ENCODE data around the gene GSAP. TPM values are rescaled to one million over a fixed set of nuclear protein-coding genes. Genes with fewer than 3 reads are reported as not detected.

Gene GSAP
- total and polyA plus RNA-seq, 2 donors (not counting 3 experiments of a cell fraction or from before 2014, with no cell fraction given): 2.3 to 5.8 TPM

- H3K36me3 ChIP-seq (ENCODE audit: control insufficient read depth in 2 of 2, extremely low read depth in 1 of 2, insufficient read depth in 2 of 2, low read length in 2 of 2): no peaks in the 10 kb centered on the region
- H4K20me1 ChIP-seq (replicated peaks; ENCODE audit: control insufficient read depth, extremely low read depth, insufficient read depth, low read length): no peaks in the 10 kb centered on the region
- dilution Hi-C loops (cut with MboI; ENCODE audit: extremely low pct_ligation_motif_present, low sequenced_read_pairs): no loop called here
- no peaks in the 10 kb centered on the region for H3K9me3 ChIP-seq (replicated peaks; ENCODE audit: control insufficient read depth, insufficient read depth, low read length)
- no peaks in the 10 kb centered on the region for H3K79me2 ChIP-seq (ENCODE audit: control insufficient read depth, insufficient read depth, low read length)
- POLR2A ChIA-PET: no interaction called here
- no peak overlapping the region for H3K4me2 ChIP-seq (ENCODE audit: insufficient read depth, low read length)
- H3K27me3 ChIP-seq (ENCODE audit: control insufficient read depth in 2 of 2, insufficient read depth in 2 of 2, low read length in 2 of 2): no peaks in the 10 kb centered on the region
- DNase-seq (ENCODE audit: low read depth, low spot score) (no peak), FAIRE-seq (no peak)
- BruUV-seq (replicated peaks): no TSS peak
- no peak overlapping the region for H3K9ac ChIP-seq (replicated peaks; ENCODE audit: extremely low read depth, insufficient read depth, low read length)
- CTCF ChIA-PET: interaction anchor here (1.2 to 1.3 kb wide), 2 partner anchors 9 to 16 kb away, joined by 3 to 4 read pairs; no protein-coding TSS in a partner anchor
- intact Hi-C loops (cut with micrococcal nuclease): no loop called here
- H3K4me3 ChIP-seq (replicated peaks in 1 of 3; ENCODE audit: insufficient read depth in 1 of 3, low read depth in 1 of 3, low read length in 3 of 3): no peak overlapping the region
- H3K9me1 ChIP-seq (replicated peaks; ENCODE audit: control insufficient read depth, extremely low read depth, insufficient read depth, low read length): no peaks in the 10 kb centered on the region
- no peaks in the 10 kb centered on the region for H3K4me1 ChIP-seq (ENCODE audit: control insufficient read depth, extremely low read depth, insufficient read depth, low read length)
- no peak for TF ChIP-seq EZH2 (IDR thresholded peaks at IDR 0.05; ENCODE audit: borderline replicate concordance, low read depth, low read length, severe bottlenecking)
- TF ChIP-seq, protein P1, sequence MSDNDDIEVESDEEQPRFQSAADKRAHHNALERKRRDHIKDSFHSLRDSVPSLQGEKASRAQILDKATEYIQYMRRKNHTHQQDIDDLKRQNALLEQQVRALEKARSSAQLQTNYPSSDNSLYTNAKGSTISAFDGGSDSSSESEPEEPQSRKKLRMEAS (IDR thresholded peaks at IDR 0.05; ENCODE audit: insufficient read depth, insufficient read length): no peak
- no peak for TF ChIP-seq GATA2 (IDR thresholded peaks at IDR 0.05; ENCODE audit: insufficient read depth, insufficient read length, low read depth, low read length)
- no peak for TF ChIP-seq MYC (IDR thresholded peaks at IDR 0.05; ENCODE audit: low read depth, low read length)
- TF ChIP-seq, protein P2, sequence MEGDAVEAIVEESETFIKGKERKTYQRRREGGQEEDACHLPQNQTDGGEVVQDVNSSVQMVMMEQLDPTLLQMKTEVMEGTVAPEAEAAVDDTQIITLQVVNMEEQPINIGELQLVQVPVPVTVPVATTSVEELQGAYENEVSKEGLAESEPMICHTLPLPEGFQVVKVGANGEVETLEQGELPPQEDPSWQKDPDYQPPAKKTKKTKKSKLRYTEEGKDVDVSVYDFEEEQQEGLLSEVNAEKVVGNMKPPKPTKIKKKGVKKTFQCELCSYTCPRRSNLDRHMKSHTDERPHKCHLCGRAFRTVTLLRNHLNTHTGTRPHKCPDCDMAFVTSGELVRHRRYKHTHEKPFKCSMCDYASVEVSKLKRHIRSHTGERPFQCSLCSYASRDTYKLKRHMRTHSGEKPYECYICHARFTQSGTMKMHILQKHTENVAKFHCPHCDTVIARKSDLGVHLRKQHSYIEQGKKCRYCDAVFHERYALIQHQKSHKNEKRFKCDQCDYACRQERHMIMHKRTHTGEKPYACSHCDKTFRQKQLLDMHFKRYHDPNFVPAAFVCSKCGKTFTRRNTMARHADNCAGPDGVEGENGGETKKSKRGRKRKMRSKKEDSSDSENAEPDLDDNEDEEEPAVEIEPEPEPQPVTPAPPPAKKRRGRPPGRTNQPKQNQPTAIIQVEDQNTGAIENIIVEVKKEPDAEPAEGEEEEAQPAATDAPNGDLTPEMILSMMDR (IDR thresholded peaks at IDR 0.05; ENCODE audit: extremely low read depth in 1 of 2, insufficient read depth in 1 of 2, low read depth in 1 of 2, low read length in 2 of 2): no peak
- no peak for TF ChIP-seq FOS (IDR thresholded peaks at IDR 0.05; ENCODE audit: borderline replicate concordance, insufficient read depth, low read length)
- no peak for TF ChIP-seq JUN (IDR thresholded peaks at IDR 0.05; ENCODE audit: borderline replicate concordance, insufficient read depth, insufficient read length, low read depth)
- TF ChIP-seq POLR2AphosphoS5 (IDR thresholded peaks at IDR 0.05; ENCODE audit: insufficient read depth, low read depth, low read length): no peak
- no peak for TF ChIP-seq POLR2A (IDR thresholded peaks at IDR 0.05; ENCODE audit: low read depth, low read length)
- no peak overlapping the region for H3K27ac ChIP-seq (ENCODE audit: insufficient read depth, low read depth, low read length)
- H2AFZ ChIP-seq (ENCODE audit: low read depth, low read length): no peak overlapping the region
Observed at GRCh38 chr7:77316219-77316978, 99.8 kb downstream of the GSAP start.

Data from endothelial cell of umbilical vein (primary cell).